Amniotic epithelial cell (primary cell): ENCODE results near the gene TRABD2A.

Experiments
- DNase-seq: peaks from one replicate; pipeline ENCODE4 v3.0.0-alpha.2; 2010; ENCODE audit warnings: low read depth

Gene TRABD2A

GRCh38 chr2:84904151-84904550 is 23.3 kb upstream of the TRABD2A start:
- DNase-seq = no peak

DNA sequence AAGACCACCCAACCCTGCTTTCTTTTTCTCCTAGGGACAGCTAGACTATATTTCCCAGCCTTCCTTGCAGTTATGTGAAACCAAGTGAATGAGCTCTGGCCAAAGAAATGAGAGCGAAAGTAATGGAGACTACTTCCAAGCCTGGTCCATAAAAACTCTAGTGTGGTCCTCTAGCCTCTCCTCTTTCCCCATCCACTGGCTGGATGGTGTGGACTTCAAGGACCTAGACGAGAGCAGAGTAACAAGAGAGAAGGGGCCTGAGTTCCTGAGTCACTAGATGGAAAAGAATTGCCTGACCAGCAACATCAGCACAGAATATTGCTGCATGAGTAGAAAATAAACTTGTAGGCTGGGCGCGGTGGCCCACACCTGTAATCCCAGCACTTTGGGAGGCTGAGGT is 21.6 kb upstream of the TRABD2A start:
- no peak for DNase-seq

GRCh38 chr2:84901593-84902120 is 20.8 kb upstream of the TRABD2A start:
- DNase-seq = peak; percentile 89

GRCh38 chr2:84900971-84901370 is 20.1 kb upstream of the TRABD2A start:
- no peak for DNase-seq

GRCh38 chr2:84899304-84900204 is 18.7 kb upstream of the TRABD2A start:
- no peak for DNase-seq

DNA sequence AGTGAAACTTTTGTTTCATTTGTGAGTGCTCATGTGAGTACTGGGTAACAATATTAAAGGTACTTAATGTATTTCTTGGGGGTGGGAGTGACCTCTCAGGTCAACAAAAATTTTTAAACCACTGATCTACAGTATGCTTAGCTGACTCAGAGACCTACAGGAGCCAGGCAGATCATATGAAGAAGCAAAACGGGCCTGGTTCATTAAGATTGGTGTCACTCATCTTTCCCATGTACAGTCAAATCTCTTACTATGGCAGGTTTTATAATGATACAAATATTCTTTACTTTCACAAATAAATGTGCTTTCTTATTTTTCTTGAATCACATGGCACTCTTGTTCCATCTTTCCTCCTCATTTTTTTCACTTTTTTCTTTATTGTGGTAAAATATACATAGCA is 16.9 kb upstream of the TRABD2A start:
- DNase-seq = peak; percentile 53

DNA sequence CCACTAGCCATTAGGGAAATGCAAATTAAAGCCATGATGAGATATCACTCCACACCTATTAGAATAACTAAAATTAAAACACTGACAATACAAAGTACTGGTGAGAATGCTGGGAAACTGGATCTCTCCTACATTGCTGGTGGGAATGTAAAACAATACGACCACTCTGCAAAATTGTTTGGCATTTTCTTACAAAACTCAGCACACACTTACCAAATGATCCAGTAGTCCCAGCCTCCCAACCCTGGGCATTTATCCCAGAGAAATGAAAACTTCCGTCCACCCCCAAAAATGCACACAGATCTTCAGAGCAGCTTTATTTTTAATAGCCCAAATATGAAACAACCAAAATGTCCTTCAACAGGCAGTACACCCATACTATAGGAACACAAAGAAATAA is 15.7 kb upstream of the TRABD2A start:
- DNase-seq = no peak

- peak; percentile 50 for DNase-seq
These were observed 14.1 kb upstream of the TRABD2A start for GRCh38 chr2:84894758-84895520.

GRCh38 chr2:84894131-84894586 is 13.3 kb upstream of the TRABD2A start:
- no peak for DNase-seq

DNA sequence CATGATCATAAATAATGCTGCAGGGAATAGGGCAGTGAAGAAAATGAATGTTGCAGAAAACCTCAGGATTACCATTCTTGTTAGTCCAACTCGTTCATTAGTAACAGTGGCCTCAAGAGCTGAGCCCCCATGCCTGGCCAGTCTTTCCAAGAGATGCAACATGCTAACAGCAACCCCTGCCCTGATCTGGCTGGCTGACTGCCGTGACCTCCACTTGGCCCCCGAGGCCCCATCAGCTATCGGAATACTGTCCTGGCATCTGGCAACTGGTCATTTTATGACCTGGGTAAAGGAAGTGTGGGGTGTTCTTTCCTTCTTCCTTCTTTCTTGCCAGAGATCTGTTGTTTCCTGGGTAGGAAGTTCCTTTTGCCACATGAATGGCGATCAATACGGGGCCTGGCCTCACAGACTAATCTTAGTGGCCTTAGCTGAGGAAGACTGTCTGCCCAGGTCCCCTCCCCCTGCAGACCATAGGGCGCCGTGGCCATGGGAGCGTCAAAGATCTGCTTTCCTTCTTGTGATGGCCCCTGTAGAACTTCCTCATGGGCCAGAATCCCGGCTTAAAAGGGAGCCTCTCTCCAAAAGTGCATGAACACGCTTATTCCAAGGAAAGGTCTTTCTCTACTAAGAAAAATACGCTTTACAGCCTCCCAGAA is 10.6 kb upstream of the TRABD2A start:
- no peak for DNase-seq

- no peak for DNase-seq
These were observed 8.4 kb upstream of the TRABD2A start for GRCh38 chr2:84889332-84889731.

DNA sequence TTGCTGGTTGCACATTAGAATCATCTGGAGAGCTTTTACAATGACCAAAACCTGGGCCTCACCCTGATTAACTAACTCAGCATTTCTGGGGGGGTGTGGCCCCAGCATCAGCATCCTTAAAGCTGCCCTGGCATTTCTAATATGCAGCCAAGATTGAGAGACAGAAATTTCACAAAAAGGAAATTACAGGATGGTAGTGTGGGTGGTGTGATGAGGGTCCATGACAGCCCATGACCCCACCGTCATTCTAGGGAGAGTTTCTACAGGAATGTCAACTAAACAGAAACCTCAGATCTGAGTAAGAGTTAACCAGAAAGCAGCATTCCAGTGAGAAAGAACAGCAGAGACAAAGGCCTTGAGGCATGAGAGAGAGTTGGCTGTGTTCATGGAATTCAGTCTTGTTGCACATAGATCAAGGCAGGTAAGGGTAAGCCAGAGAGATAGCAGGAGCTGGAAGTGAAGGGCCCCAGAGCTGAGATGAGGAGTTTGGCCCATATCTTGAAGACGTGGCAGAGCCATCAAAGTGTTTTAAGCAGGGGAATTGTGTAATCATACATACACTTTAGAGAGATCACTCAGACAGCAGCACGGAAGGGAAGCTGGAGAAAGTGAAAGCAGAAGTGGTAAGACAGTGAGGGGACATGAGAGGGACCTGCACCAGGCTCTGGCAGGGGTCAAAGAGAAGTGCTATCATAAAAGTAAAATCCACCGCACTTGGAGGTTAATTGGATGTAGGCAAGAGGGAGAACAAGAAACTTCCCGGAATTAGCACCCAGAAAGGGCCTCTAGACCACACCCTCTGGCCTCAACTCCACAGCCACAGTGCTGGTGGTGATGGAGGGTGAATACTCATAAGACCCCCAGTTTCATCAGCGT is 7.8 kb upstream of the TRABD2A start:
- peak; percentile 80 for DNase-seq

DNA sequence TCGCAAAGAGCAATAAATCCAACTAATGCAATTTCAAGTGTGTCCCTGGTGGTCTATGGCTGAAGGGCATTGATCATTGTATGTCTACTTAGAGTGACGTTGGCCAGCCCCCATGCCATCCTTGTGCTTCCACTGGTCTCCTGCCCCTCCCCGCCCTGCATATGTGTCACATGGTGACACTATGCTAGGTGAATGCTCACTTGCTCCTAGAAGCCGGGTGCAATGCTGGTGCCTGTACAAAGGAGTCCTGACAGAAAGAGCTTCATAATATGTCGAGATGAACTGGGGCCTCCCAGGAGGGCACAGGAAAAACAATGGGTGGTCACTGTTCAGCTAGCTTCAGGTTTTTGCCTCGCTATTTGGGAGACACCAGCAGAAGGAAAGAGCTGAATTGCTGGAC is 5.9 kb upstream of the TRABD2A start:
- DNase-seq = no peak

DNA sequence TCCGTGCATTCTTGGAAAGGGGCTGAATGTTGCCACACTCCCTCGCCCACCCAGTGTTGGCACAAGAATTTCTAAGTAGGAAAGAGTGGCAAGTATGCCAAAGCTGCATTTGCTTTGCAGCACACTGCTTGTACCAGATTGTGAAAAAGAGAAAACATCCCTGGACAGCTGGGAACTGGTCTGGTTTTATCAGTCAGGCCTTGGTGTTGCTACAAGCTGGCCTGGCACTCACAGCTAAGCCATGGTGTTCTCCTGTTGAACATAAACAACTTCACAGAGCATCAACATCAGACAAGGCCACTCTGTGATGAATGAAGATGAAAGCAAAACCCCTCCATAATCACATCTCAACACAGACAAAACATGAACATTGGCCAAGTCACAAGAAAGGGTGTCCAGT is 4.2 kb upstream of the TRABD2A start:
- no peak for DNase-seq

DNA sequence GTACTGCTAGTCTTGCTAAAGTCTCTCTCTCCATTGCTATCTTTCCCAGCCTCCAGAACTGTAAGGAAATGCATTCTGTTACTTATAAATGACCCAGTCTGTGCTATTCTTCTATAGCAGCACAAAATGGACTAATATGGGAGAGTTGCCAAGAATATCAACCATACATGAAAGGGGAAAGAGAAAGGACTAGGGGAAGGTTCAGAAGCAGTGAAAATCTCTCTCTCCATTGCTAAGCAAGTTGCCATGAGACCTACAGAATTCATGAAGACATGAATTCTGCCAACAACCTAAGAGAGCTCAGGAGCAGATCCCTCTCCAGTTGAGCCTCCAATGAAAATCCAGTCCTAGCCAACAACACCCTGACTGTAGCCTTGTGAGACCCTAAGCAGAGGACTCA is 3.6 kb upstream of the TRABD2A start:
- DNase-seq = no peak

GRCh38 chr2:84882775-84883550 is 2.1 kb upstream of the TRABD2A start:
- DNase-seq = no peak

GRCh38 chr2:84882414-84882738 is 1.5 kb upstream of the TRABD2A start:
- no peak for DNase-seq

- peak; percentile 74 for DNase-seq
These were observed 913 bp upstream of the TRABD2A start for GRCh38 chr2:84881581-84882413.

DNA sequence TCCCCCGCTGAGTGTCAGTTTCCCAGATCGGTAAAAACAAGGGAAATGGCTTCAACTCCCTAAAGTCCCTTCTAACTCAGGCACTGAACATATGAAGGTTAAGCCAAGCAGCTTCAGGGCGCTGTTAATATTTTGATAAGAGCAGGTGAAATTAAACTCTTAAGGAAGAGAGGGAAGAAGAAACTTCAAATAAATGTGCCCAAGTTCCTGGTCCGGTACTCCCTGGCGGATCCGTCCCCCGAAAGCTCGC is 564 bp downstream of the TRABD2A start:
- no peak for DNase-seq
